BE2C (cell line): ENCODE results near the gene MADD.
"Not testable (repeated sequence)": the region's sequence is repeated elsewhere in the genome, so short reads cannot be mapped to it uniquely, and the experiment has no call there.

ENCODE experiments used
- DNase-seq: peaks from one replicate; pipeline ENCODE4 v3.0.0-alpha.2; 2020
- H3K27me3 ChIP-seq: fragments of 250-450 bp; sonication (Bioruptor Pico); 2 replicates; pipeline ENCODE4 v1.5.1; 2020; ENCODE audit warnings: mild to moderate bottlenecking
- H3K36me3 ChIP-seq: fragments of 250-450 bp; sonication (Bioruptor Pico); 2 replicates; pipeline ENCODE4 v1.5.1; 2020; ENCODE audit warnings: mild to moderate bottlenecking
- H3K4me1 ChIP-seq: fragments of 250-450 bp; sonication (Bioruptor Pico); 2 replicates; pipeline ENCODE4 v1.5.1; 2020
- H3K4me3 ChIP-seq: 2 replicates; pipeline ENCODE4 v1.5.1; 2011; ENCODE audit warnings: low read depth, low read length
- H3K9me3 ChIP-seq: fragments of 250-450 bp; sonication (Bioruptor Pico); 2 replicates; pipeline ENCODE4 v1.5.1; 2020
- TF ChIP-seq, protein P1 (sequence below): IDR thresholded peaks from 2 replicates; pipeline ENCODE4 v1.5.1; 2012; ENCODE audit warnings: mild to moderate bottlenecking, low read depth, low read length

MADD gene

DNA sequence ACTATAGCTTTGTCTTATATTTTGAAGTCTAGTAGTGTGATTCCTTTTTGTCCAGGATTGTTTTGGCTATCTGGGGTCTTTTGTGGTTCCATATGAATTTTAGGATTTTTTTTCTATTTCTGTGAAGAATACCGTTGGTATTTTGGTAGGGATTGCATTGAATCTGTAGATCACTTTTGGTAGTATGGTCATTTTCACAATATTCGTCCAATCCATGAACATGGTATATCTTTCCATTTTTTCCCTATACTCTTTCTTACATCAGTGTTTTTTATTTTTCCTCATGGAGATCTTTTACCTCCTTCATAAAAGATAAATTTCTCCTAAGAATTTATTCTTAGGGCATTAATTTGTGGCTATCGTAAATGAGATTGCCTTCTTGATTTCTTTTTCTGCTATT lies 29.1 kb downstream of the MADD start:
- H3K4me3 ChIP-seq, result no peak overlapping the region
- no peaks in the 10 kb centered on the region for H3K27me3 ChIP-seq
- TF ChIP-seq, protein P1, sequence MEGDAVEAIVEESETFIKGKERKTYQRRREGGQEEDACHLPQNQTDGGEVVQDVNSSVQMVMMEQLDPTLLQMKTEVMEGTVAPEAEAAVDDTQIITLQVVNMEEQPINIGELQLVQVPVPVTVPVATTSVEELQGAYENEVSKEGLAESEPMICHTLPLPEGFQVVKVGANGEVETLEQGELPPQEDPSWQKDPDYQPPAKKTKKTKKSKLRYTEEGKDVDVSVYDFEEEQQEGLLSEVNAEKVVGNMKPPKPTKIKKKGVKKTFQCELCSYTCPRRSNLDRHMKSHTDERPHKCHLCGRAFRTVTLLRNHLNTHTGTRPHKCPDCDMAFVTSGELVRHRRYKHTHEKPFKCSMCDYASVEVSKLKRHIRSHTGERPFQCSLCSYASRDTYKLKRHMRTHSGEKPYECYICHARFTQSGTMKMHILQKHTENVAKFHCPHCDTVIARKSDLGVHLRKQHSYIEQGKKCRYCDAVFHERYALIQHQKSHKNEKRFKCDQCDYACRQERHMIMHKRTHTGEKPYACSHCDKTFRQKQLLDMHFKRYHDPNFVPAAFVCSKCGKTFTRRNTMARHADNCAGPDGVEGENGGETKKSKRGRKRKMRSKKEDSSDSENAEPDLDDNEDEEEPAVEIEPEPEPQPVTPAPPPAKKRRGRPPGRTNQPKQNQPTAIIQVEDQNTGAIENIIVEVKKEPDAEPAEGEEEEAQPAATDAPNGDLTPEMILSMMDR, result no peak
- no peak for DNase-seq
- H3K4me1 ChIP-seq, result no peaks in the 10 kb centered on the region
- peaks cover 4% of the 10 kb centered on the region; the same call in 1 of the 2 replicates for H3K36me3 ChIP-seq
- H3K9me3 ChIP-seq, result no peaks in the 10 kb centered on the region

DNA sequence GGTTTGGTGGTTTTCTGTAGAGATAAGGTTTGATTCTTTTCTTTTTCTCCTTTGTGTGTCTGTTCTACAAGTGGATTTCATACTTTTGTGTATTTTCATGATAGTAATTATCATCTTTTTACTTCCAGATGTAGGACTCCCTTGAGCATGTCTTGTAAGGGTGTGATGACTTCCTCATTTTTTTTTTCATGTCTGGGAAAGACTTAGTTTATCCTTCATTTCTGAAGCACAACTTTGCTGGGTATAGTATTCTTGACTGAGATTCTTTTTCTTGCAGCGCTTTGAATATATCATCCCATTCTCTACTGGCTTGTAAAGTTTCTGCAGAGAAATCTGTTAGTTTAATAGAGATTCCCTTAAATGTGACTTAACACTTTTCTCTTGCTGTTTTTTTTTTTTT lies 32.9 kb downstream of the MADD start:
- H3K4me3 ChIP-seq, result no peak overlapping the region
- no peaks in the 10 kb centered on the region for H3K4me1 ChIP-seq
- H3K9me3 ChIP-seq, result no peaks in the 10 kb centered on the region
- no peak for DNase-seq
- TF ChIP-seq, protein P1, result no peak
- H3K27me3 ChIP-seq, result no peaks in the 10 kb centered on the region
- H3K36me3 ChIP-seq, result peaks cover 4% of the 10 kb centered on the region; the same call in 1 of the 2 replicates

DNA sequence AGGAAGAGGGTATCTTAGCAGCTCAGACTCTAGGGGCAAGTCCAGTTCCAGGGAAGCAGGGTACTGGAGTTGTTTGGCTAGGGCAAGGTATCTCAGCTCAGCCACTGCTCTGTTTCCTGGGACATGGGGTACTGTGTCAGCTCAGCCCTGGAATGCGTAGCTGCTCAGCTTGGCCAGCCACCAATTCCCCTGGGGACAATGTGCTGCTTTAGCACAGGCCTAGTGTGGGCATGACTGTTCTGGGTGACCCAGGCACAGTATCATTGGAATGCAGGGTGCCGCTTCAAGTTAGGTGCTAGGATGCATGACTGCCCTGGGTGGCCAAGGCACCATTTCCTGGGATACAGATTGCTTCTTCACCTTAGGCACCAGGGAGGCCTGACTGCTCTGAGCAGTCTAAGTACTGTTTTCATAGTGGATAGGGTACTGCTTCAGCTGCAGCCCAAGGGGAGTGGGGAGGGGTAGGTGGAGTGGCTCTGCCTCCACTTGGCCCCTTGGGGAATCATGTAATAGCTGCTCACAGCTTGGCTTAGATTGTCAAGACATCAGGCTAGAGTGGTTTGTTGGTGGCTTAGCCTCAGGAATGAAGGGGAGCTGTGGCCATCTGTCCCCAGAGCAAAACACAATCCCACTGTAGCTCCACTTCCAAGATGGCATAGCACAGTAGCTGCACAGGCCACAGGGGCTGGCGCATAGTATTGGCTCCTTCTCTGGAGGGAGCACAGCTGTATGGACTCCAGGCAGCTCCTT lies 36.0 kb downstream of the MADD start:
- Histone ChIP-seq H3K27me3 (no peaks in the 10 kb centered on the region), H3K4me3 (no peak overlapping the region), H3K9me3 (no peaks in the 10 kb centered on the region), H3K36me3 (peaks cover 5% of the 10 kb centered on the region; the same call in 1 of the 2 replicates), H3K4me1 (no peaks in the 10 kb centered on the region)
- no peak for DNase-seq
- TF ChIP-seq, protein P1, result no peak

DNA sequence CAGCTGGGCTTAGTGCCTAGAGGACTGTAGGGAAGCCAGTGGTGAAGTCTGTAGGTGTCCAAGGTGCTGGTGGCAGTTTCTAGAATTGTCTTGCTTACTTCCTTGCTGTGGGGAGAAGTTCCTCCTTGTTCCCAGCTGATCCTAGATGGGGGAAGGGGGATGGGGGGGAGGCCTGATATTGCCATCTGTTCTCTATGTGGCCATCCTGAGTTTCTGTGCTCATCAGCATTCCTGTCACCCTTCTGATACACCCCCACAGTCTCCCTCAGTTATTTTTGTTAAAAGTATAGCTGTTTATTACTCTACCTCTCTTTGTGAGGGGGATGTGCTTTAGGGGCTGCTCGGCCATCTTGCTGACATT lies 36.5 kb downstream of the MADD start:
- TF ChIP-seq, protein P1, result no peak
- no peak for DNase-seq
- H3K4me3 ChIP-seq, result no peak overlapping the region
- peaks cover 5% of the 10 kb centered on the region; the same call in 1 of the 2 replicates for H3K36me3 ChIP-seq
- no peaks in the 10 kb centered on the region for H3K27me3 ChIP-seq
- H3K9me3 ChIP-seq, result no peaks in the 10 kb centered on the region
- no peaks in the 10 kb centered on the region for H3K4me1 ChIP-seq

DNA sequence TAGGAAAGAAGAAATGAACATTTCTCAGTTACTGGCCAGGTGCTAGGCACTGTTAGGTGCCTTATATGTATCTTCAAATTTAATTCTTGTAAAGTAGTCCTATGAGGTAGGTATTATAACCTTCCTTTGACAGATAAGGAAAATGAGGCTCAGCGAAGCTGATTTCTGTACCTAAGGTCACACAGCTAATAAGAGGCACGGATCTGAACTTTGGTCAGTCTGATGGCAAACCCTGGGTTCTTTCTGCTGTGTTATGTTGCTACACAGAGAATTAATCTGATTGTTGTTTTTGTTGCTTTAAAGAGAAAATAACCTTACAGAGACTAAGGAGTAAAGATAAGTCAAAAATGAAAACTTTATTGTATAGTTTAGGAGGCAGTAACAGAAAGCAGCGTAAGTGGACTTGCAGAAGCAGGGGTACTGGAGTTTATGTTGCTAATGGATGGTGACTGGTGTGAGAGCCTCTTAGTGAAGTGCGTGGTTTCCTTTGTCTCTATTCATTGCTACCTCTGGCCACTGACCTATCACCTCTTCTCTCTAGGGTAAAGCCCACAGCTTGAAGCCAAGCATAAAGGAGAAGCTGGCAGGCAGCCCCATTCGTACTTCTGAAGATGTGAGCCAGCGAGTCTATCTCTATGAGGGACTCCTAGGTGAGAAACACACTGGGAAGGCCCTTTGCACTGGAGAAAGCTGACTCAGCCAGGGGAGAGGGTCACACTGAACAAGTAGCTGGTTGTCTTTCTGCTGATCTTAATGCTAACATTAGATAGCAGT lies 38.3 kb downstream of the MADD start:
- H3K36me3 ChIP-seq, result peaks cover 5% of the 10 kb centered on the region; the same call in 1 of the 2 replicates
- H3K27me3 ChIP-seq, result no peaks in the 10 kb centered on the region
- H3K4me3 ChIP-seq, result no peak overlapping the region
- no peaks in the 10 kb centered on the region for H3K4me1 ChIP-seq
- DNase-seq, result no peak
- TF ChIP-seq, protein P1, result no peak
- no peaks in the 10 kb centered on the region for H3K9me3 ChIP-seq

DNA sequence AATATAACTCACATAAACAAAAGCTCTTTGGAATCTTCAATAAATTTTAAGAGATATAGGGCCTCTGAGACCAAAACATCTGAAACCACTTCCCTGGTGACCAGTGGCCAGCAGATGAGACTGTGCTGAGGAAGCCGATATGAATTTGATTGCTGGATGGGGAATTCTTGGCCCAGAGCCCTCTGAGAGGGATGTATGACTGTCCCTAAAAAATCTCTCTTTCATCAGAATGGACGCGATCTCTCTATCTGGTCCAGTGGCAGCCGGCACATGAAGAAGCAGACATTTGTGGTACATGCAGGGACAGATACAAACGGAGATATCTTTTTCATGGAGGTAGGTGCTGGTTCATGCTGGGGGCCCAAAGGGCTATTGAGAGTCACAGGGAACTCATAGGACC lies 45.1 kb downstream of the MADD start:
- Histone ChIP-seq H3K4me1 (no peaks in the 10 kb centered on the region), H3K9me3 (no peaks in the 10 kb centered on the region), H3K27me3 (no peaks in the 10 kb centered on the region), H3K4me3 (no peak overlapping the region), H3K36me3 (no peaks in the 10 kb centered on the region; the same call in 1 of the 2 replicates)
- DNase-seq, result no peak
- TF ChIP-seq, protein P1, result no peak

DNA sequence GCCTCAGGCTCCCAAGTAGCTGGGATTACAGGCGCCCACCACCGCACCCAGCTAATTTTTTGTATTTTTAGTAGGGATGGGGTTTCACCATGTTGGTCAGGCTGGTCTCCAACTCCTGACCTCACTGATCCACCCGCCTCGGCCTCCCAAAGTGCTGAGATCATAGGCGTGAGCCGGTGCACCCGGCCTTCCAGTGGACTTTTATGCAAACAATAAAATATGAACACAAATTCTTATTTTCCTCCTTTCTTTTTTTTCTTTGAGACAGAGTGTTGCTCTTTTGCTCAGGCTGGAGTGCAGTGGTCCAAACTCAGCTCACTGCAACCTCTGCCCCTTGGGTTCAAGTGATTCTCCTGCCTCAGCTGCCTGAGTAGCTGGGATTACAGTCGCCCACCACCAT lies 46.6 kb downstream of the MADD start:
- not testable (repeated sequence) for DNase-seq, H3K4me1 ChIP-seq, H3K27me3 ChIP-seq, H3K36me3 ChIP-seq, H3K9me3 ChIP-seq, H3K4me3 ChIP-seq
